RWPE1 (cell line): ENCODE measurements around the gene NCF4.

Source experiments
- CTCF ChIA-PET: fragments of 350-600 bp; sonication (Branson Sonifier 250); formaldehyde crosslinking; extraction: SDS; loops from one replicate; lab custom pipeline; 2021; lab: Yijun Ruan, JAX
- POLR2A ChIA-PET: fragments of 400-600 bp; formaldehyde crosslinking; extraction: SDS; loops from one replicate; lab custom pipeline; 2020; ENCODE audit warnings: antibody characterized with exemption; ENCODE audit not compliant: low non-redundant PET; lab: Yijun Ruan, JAX
- DNase-seq: peaks from one replicate; pipeline ENCODE4 v3.0.0; 2012; ENCODE audit warnings: low spot score
- H3K27ac ChIP-seq: fragments of 450-650 bp; 2 replicates; pipeline ENCODE4 v1.5.1; 2017
- CTCF ChIP-seq: fragments of 450-650 bp; conservative IDR thresholded peaks from 2 replicates; pipeline ENCODE4 v1.5.1; 2017; ENCODE audit warnings: low read depth, mild to moderate bottlenecking

NCF4 gene

DNA sequence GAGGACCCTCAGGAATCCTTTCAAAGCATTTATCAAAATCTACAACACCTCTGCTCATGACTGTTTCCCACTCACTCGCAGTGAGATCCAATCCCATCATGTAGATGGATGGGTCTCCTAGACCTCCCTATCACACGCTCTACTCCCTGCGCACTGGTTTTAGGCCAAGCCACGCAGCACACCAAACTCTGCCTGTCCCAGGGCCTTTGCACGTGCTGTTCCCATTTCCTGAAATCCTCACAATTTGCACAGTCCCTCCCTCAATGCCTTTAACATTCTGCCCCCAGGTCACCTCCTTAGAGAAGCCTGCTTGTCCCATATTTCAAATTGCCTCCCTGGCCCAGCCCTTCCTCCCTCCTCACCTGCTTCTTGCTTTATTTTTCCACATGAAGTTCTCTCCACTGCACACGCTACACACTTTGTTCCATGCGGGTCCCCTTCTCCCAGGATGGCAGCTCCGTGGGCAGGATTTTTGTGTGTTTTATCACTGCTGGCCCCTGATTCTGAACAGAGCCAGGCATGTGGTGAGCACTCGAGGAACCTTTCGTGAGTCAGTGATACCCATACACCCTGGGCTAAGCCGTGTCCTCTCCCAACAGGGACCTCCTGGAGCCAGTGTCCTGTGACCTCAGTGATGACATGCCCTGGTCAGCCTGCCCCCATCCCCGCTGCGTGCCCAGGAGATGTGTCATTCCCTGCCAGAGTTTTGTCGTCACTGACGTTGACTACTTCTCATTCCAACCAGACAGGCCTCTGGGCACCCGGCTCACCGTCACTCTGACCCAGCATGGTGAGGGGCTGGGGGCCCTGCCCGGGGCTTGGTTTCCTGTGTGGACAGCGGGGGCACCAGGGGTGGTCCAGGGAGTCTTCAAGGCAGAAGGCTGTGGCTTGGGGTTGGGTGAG is 64.8 kb downstream of the NCF4 start:
- no peak overlapping the region for H3K27ac ChIP-seq
- POLR2A ChIA-PET: no interaction called here
- no peak for TF ChIP-seq CTCF
- CTCF ChIA-PET: no interaction called here
- DNase-seq: no peak

GRCh38 chr22:36926309-36926708 is 65.5 kb downstream of the NCF4 start:
- POLR2A ChIA-PET: no interaction called here
- CTCF ChIA-PET: no interaction called here
- no peak for TF ChIP-seq CTCF
- H3K27ac ChIP-seq: no peak overlapping the region
- DNase-seq: no peak

DNA sequence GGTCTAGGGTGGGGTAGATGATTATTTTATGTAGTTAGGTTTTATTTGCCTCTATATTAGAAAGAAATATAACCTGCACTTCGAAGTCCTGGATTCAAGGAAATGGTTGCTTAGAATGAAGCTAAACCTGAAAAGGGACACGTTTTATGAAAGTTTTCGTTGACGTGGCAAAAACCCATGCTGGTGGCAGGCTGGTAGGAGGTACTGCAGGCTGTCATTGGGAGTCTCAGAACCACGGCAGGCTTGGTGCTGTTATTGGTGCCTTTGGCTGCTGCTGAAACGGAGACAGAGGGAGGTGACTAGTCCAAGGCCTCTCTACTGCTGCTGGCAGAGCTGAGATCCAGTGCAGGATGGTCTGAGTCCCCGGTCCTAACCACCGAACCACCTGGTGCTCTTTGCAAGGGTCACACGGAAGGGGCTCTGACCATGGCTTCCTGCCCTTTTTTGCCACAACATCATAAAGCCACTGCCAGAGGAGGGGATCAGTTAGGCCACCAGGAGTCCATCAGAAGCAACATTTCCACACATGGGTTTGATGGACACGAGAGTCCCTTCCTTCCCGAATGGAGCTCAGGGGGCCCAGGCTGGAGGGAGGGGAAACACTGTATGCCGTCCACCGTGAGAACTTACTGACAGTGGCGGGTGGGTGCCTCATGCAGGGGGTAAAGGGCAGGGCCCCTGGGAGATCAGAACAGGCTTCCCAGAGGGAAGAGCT is 66.1 kb downstream of the NCF4 start:
- no peak overlapping the region for H3K27ac ChIP-seq
- CTCF ChIA-PET: no interaction called here
- POLR2A ChIA-PET: no interaction called here
- no peak for TF ChIP-seq CTCF
- no peak for DNase-seq
